Left ventricle myocardium inferior (tissue), 1 donor: Measurements from ENCODE around the gene PSMC5. TPM values are rescaled to one million over a fixed set of nuclear protein-coding genes. Genes with fewer than 3 reads are reported as not detected.
A peak's percentile ranks its signal among the peaks of the same experiment; 100 is the strongest.

Experiments
- DNase-seq: peaks from one replicate; pipeline ENCODE4 v3.0.0-alpha.2; 2020
- H3K27ac ChIP-seq: fragments of 200-600 bp; replicated peaks from 2 replicates; pipeline ENCODE4 v1.8.0; 2021
- H3K27me3 ChIP-seq: fragments of 200-600 bp; 2 replicates; pipeline ENCODE4 v1.8.0; 2021; ENCODE audit warnings: low read depth
- H3K36me3 ChIP-seq: fragments of 200-600 bp; 2 replicates; pipeline ENCODE4 v1.8.0; 2021
- H3K4me1 ChIP-seq: fragments of 200-600 bp; 2 replicates; pipeline ENCODE4 v1.8.0; 2021
- H3K4me3 ChIP-seq: fragments of 200-600 bp; 2 replicates; pipeline ENCODE4 v1.8.0; 2021; ENCODE audit warnings: mild to moderate bottlenecking, moderate library complexity
- H3K9me3 ChIP-seq: fragments of 200-600 bp; replicated peaks from 2 replicates; pipeline ENCODE4 v1.8.0; 2021
- intact Hi-C: fragments of 100-400 bp; cut with micrococcal nuclease; formaldehyde crosslinking; loops from one replicate; pipeline ENCODE4 v1.11.0; 2022
- total RNA-seq: library from RNA; stranded (reverse); fragmentation: NEBNext Ultra II Directional; extraction: Animal tissue kit (Norgen Biotek cat#: 25700); gene quantifications from one replicate; pipeline ENCODE4 v1.2.1, GENCODE V29; 2021
- TF ChIP-seq, protein P1 (sequence below): fragments of 200-600 bp; IDR thresholded peaks from 2 replicates; pipeline ENCODE4 v1.8.0; 2021; ENCODE audit warnings: antibody characterized with exemption, mild to moderate bottlenecking, borderline replicate concordance
- donor health status: DM: no; HTN: yes; CAD: no; lungs with severe emphysema.

PSMC5 gene
- total RNA-seq, 1 donor from 2014 or later = 115 TPM

DNA sequence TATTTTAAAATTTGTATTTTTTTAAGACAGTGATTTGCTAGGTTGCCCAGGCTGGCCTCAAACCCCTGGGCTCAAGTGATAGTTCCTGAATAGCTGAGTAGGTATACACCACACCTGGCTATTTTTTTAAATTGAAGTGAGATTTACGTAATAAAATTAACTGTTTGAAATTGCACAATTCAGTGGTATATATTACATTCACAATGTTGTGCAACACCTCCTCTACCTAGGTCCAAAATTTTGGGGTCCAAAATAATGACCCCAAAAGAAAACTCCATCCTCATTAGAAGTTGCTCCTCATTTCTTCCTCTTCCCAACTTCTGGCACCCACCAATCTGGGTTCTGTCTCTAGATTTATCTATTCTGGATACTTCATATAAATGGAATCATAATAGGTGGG is 18.3 kb downstream of the PSMC5 start:
- no peak overlapping the region for H3K4me3 ChIP-seq
- H3K9me3 ChIP-seq = no peaks in the 10 kb centered on the region
- no peak overlapping the region for H3K27ac ChIP-seq
- no peak for DNase-seq
- TF ChIP-seq, protein P1, sequence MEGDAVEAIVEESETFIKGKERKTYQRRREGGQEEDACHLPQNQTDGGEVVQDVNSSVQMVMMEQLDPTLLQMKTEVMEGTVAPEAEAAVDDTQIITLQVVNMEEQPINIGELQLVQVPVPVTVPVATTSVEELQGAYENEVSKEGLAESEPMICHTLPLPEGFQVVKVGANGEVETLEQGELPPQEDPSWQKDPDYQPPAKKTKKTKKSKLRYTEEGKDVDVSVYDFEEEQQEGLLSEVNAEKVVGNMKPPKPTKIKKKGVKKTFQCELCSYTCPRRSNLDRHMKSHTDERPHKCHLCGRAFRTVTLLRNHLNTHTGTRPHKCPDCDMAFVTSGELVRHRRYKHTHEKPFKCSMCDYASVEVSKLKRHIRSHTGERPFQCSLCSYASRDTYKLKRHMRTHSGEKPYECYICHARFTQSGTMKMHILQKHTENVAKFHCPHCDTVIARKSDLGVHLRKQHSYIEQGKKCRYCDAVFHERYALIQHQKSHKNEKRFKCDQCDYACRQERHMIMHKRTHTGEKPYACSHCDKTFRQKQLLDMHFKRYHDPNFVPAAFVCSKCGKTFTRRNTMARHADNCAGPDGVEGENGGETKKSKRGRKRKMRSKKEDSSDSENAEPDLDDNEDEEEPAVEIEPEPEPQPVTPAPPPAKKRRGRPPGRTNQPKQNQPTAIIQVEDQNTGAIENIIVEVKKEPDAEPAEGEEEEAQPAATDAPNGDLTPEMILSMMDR = no peak
- no peaks in the 10 kb centered on the region for H3K27me3 ChIP-seq
- H3K36me3 ChIP-seq = no peaks in the 10 kb centered on the region
- intact Hi-C loops = no loop called here
- H3K4me1 ChIP-seq = peaks cover 41% of the 10 kb centered on the region

DNA sequence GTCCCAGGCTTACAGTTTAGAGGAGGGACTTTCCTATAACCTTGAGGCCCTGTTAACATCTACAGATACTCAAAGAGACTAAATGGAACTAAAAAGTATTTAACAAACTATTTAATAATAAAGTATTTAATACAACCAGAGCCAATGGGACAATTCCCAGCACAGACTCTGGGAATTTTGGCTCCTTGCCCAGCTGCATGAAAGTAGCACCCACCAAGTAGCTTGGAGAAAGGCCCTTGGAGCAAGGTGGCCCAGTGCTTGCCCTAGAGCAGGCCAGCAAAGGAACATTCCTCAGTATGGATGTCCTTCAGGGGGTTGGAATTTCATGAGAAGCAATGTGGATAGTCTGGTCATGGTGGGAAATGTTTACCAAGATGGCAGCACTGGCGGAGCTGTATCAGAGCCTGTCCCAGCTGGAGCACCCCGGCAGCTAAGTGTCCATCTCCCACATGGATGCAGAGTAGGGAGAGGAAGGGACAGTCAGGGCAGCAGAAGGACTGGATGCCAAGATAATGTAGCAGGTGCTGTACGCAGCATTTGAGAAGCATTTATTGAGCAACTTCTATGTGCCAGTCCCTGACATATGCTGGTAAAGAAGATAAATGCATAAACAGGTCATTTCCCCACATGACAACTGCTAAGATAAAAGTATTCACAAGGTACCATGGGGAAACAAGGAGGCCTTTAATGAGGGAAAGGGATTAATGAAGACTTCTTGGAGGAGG is 20.5 kb downstream of the PSMC5 start:
- H3K27ac ChIP-seq = no peak overlapping the region
- TF ChIP-seq, protein P1 = no peak
- no peaks in the 10 kb centered on the region for H3K9me3 ChIP-seq
- H3K4me1 ChIP-seq = peaks cover 23% of the 10 kb centered on the region
- no peak for DNase-seq
- no peak overlapping the region for H3K4me3 ChIP-seq
- intact Hi-C loops = no loop called here
- no peaks in the 10 kb centered on the region for H3K36me3 ChIP-seq
- H3K27me3 ChIP-seq = no peaks in the 10 kb centered on the region

DNA sequence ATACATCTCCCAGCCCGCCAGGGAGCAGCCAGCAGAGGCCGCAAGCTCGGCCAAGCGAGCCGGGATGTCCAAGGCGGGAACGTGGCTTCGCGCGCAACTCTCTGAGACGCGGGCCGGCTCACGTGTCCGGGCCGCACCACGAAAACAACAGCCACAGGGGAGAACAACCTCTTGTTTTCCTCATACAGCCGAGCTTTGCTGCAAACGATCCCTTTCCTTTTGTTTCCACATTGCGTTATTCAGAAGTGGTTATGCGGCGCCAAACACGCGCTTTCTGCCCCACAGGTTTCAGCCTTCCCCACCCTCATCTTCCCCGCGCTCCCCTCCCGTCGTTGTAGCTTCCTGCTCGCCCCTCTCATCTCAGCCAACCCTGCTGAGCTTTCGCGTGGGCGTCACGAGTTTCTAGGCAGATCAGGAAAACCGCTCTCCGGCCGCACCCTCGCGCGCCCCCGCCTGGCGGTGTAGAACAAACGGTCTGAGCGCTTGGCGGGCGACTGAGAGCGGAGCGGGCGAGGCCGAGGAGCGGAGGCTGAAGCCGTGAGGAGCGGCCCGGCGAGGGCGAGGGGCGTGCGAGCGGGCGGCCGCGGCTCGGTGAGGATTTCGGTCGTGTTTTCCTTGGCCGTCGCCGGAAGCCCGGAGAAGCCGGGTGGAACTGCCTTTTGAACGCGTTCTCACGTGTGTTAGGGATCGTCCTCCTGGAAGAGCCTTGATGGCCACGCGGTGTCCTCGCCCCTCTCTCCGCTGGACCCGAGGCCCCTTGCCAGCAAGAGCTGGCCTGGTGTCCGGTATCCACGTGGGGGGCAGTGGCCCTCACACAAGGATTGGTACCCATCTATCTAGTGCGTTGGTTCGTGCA is 21.8 kb downstream of the PSMC5 start:
- Histone ChIP-seq H3K36me3 (no peaks in the 10 kb centered on the region), H3K4me3 (peak overlapping the region; percentile 59)

DNA sequence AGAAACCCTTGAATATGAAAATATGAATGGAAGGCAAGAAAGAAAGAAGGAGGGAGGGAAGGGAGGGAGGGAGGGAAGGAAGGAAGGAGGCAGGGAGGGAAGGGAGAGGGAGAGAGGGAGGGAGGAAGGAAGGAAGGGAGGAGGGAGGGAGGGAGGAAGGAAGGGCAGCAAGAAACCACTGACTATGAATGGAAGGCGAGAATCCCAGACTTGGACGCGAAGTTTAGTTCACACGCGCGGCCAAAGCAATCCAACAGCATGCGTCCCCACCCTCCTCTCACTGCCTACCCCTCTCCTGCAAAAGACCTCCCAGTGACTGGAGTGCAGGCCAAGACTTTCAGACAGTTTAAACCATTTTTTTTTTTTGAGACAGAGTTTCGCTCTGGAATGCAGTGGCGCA is 23.2 kb downstream of the PSMC5 start:
- H3K27ac ChIP-seq = no peak overlapping the region
- no peaks in the 10 kb centered on the region for H3K36me3 ChIP-seq
- TF ChIP-seq, protein P1 = no peak
- no peaks in the 10 kb centered on the region for H3K27me3 ChIP-seq
- H3K9me3 ChIP-seq = no peaks in the 10 kb centered on the region
- peaks cover 11% of the 10 kb centered on the region for H3K4me1 ChIP-seq
- no peak for DNase-seq
- intact Hi-C loops = no loop called here
- H3K4me3 ChIP-seq = no peak overlapping the region

More for the DNA sequence above, 21.8 kb downstream of the PSMC5 start:
- intact Hi-C loops = no loop called here
- DNase-seq = peak; percentile 93
- TF ChIP-seq, protein P1 = peak; percentile 73
- Histone ChIP-seq H3K4me1 (peaks cover 12% of the 10 kb centered on the region), H3K27ac (peak overlapping the region; percentile 9), H3K9me3 (no peaks in the 10 kb centered on the region), H3K27me3 (no peaks in the 10 kb centered on the region)

DNA sequence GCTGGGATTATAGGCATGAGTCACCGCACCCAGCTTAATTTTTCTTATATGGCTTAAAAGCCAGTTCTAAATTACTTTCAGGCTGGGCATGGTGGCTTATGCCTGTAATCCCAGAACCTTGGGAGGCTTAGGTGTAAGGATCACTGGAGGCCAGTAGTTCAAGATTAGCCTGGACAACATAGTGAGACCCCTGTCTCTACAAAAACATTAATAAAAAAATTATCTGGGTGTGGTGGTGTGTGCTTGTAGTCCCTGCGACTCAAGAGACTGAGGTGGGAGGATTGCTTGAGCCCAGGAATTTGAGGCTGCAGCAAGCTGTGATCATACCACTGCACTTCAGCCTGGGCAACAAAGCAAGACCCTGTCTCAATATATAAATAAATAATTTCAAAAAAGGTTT is 26.0 kb downstream of the PSMC5 start:
- H3K4me1 ChIP-seq = peaks cover 10% of the 10 kb centered on the region
- H3K36me3 ChIP-seq = no peaks in the 10 kb centered on the region
- no peaks in the 10 kb centered on the region for H3K9me3 ChIP-seq
- DNase-seq = no peak
- TF ChIP-seq, protein P1 = no peak
- no peak overlapping the region for H3K27ac ChIP-seq
- H3K4me3 ChIP-seq = no peak overlapping the region
- intact Hi-C loops = no loop called here
- no peaks in the 10 kb centered on the region for H3K27me3 ChIP-seq
